HG03378 (cell line): Measurements from ENCODE around the gene EIF2B2.

Experiments
- ATAC-seq: cut with Tn5 transposase; IDR thresholded peaks from one replicate; pipeline ENCODE4 v1.9.1; 2021; ENCODE audit warnings: mild to moderate bottlenecking, moderate library complexity; ENCODE audit not compliant: unreplicated experiment

Gene EIF2B2

DNA sequence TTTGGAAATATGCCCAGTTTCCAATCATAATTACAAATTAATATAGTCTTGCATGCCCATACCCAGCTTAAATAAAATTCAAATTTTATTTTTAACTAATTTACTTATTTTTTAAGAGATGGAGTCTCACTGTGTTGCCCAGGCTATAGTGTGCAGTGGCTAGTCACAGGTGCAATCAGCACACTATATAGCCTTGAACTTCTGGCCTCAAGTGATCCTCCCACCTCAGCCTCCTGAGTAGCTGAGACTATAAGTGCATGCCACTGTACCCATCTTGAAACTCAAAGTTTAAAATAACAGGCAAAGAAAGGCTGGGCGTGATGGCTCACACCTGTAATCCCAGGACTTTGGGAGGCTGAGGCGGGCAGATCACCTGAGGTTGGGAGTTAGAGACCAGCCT is 38.2 kb downstream of the EIF2B2 start:
- no peak for ATAC-seq

- no peak for ATAC-seq
Measured at GRCh38 chr14:75041613-75042012, 38.9 kb downstream of the EIF2B2 start.

DNA sequence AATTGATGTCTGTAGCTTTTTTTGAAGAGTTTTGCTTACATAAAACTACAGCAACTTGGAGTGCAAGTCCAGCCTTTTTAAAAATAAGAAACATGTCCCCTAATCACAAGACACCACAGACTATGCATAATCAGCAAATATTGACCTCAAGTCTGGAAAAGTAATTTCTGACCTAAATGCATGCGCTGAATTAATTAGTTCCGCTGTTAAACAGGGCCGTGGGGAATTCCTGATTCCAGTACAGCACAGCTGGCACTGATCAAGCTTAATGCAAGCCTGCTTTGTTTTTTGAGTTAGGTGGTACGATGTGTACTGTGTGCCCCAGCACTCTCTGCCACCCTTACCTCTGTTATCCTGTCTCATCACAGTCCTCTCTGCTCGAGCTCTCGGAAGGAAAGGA is 39.3 kb downstream of the EIF2B2 start:
- ATAC-seq: no peak

GRCh38 chr14:75044322-75044721 is 41.6 kb downstream of the EIF2B2 start:
- no peak for ATAC-seq

GRCh38 chr14:75044752-75045151 is 42.0 kb downstream of the EIF2B2 start:
- no peak for ATAC-seq

DNA sequence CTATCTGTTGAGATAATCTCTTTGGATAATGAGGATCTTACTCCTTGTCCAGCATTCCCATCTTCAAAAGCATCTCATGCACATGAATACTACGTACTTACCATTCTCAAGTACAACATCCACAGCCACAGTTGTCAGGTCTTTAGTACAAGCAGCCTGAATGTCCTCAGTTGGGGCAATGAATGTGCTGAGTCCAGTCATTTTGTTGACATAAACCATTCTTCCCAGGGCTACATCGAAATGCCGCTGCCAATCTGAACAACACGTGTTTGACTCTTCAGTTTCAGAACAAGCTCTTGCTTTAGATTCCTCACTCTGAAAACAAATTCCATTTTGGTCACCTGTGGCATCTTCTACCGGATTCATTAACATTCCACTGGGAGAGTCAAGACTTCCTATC is 43.6 kb downstream of the EIF2B2 start:
- no peak for ATAC-seq

- ATAC-seq: no peak
Measured at GRCh38 chr14:75046899-75047298, 44.2 kb downstream of the EIF2B2 start.

- no peak for ATAC-seq
Measured at GRCh38 chr14:75047506-75047905, 44.8 kb downstream of the EIF2B2 start.

DNA sequence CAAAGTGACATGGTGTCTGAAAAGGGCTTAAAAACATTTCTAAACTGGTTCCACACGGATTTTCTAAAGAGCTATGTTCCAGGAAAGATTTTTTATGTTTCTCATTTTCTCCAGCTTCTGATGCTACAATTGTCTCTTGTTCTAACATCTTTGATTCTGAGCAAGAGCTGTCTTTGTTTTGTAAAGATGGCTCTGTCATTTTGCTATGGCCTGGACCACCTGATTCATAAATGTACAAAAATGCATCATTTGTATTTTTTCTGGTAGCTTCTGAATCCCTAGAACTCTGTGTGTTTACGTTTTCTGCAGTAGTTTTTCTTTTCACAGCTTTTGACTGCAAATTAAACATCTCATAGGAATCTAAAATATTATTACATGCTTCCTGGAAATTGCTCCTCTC is 45.4 kb downstream of the EIF2B2 start:
- no peak for ATAC-seq

DNA sequence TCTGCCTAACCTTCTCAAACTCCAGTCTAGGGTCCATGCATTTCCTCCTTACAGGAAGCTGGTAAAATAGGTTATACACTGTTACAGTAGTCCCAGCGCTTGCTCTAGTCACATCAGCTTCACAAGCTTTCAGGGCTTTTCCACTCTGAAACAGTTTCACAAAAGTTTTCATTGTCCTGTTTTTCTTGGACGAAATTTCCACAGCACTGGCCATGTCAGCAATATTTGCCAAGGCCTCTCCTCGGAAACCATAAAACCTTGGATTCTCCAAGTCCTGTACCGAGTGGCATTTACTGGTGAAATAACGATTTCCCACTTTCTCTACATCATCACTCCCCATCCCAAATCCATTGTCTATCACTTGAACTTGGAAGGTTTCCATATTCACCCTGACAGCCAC is 46.4 kb downstream of the EIF2B2 start:
- ATAC-seq: no peak

DNA sequence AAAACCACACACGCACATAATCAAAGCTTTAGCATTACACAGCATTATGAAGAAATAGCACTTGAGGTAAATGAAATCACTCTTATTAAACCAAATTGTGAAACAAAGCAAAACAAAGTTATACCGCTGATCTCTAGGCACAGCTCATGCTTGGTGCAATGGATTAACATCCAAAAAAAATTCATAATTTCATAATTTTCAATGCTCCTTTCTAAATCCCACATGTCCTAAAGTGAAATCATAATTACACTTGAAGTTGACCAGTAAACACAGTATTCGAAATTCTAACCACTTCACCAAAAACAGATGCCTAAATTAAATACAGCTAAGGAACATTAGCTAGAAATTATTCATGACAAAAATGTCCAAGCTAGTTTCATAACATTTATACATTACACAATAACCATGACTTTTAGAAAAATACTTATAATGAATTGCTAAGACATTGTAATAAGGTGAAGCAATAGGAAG is 47.0 kb downstream of the EIF2B2 start:
- no peak for ATAC-seq

DNA sequence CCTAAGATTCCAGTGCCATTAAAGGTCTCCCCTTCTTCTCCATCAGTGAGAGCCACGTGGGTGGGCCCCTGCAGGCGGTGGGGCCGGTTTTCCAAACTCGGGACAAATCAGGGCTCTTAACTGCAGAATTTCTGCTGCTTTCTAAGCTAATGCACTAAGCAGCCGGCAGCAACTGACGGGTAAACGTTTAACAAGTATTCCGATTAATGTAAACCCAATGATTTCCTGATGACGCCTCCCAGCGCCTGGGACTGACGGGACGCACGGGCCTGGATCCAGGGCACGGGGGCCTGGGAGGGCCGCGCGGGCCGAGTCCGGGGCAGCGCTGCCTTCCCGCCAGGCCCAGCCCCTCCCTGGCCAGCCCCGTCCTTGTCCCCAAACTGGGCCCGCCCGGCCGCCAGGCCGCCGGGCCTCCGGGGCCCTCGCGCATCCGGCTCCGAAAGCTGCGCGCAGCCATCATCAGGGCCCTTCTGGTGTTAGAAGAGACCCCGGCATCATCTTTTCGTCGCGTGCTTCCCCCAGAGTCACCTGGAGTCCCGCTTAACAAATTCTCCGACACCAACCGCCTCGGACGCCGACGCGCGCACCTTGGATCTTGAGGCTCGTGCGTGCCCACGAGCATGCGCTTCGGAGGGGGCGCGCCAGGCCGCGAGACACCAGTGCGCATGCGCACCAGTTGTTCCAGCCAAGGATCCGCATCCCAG is 48.3 kb downstream of the EIF2B2 start, which contains the start of gene MLH3:
Gene MLH3 (minus strand): TSS at position 616 of the 704 bp plus-strand sequence. CDS start 1,812 bp downstream, outside the sequence.
- peak; percentile 57 for ATAC-seq

DNA sequence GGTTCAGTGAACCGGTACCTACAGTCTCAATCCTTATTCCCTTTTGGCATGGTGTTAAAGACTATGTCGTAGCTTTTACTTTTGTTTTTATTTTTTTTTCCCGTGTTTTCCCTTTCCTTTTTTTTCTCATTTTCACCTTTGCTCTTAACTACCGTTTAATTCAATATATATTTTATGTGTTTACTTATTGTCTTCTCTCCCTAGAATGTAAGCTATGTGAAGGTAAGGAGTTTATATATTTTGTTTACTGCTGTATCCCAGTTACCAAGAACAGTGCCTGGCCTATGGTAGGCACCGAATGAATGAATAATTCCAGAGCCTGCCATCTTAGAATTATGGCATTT is 48.8 kb downstream of the EIF2B2 start:
- ATAC-seq: no peak

- no peak for ATAC-seq
Measured at GRCh38 chr14:75053396-75054291, 50.9 kb downstream of the EIF2B2 start.

- ATAC-seq: no peak
Measured at GRCh38 chr14:75054421-75054820, 51.7 kb downstream of the EIF2B2 start.

DNA sequence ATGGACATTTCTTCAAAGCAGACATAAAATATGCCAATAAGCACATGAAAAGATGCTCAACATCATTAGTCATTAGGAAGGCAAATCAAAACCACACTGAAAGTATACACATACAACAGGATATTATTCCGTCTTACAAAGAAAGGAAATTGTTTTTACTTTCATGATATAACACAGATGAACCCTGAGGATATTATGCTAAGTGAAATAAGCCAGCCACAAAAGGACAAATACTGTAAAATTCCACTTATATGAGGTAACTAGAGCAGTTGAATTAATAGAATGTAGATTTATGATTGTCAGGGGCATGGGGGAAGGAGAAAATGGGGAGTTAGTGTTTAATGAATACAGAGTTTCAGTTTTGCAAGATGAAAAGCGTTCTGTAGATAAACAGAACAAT is 56.9 kb downstream of the EIF2B2 start:
- no peak for ATAC-seq

DNA sequence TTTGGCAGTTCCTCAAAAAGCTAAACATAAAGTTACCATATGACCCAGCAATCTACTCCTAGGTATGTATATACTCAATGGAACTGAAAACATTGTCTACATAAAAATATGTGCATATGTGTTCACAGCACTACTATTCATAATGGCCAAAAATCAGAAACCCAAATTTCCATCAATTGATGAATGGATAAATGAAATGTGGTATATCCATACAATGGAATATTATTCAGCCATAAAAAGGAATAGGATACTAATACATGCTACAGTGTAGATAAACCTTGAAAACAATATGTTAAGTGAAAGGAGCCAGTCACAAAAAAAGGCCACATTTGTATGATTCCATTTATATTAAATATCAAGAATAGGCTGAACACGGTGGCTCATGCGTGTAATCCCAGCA is 57.7 kb downstream of the EIF2B2 start:
- no peak for ATAC-seq
